KOPT-K1 (cell line): Measurements from ENCODE around the gene ATPAF2.
"Not testable (repeated sequence)": the region's sequence is repeated elsewhere in the genome, so short reads cannot be mapped to it uniquely, and the experiment has no call there.

Experiments
- H3K27ac ChIP-seq: fragments of 200-600 bp; sonication (generic); 2 replicates; pipeline ENCODE4 v1.5.1; 2016; ENCODE audit warnings: antibody characterized with exemption, mild to moderate bottlenecking, low read depth, low read length; ENCODE audit not compliant: poor library complexity, severe bottlenecking
- H3K36me3 ChIP-seq: fragments of 200-600 bp; sonication (generic); 2 replicates; pipeline ENCODE4 v1.5.1; 2017; ENCODE audit warnings: antibody characterized with exemption, mild to moderate bottlenecking, low read length, moderate library complexity; ENCODE audit not compliant: insufficient read depth
- H3K9me3 ChIP-seq: fragments of 200-600 bp; sonication (generic); 2 replicates; pipeline ENCODE4 v1.5.1; 2017; ENCODE audit warnings: antibody characterized with exemption, low read length, mild to moderate bottlenecking; ENCODE audit not compliant: insufficient read depth, poor library complexity, severe bottlenecking

ATPAF2 gene

GRCh38 chr17:18006495-18007239, 32.3 kb downstream of the ATPAF2 start:
- H3K36me3 ChIP-seq: no peaks in the 10 kb centered on the region
- H3K27ac ChIP-seq: no peak overlapping the region
- H3K9me3 ChIP-seq: no peaks in the 10 kb centered on the region

GRCh38 chr17:18005496-18005895, 33.5 kb downstream of the ATPAF2 start:
- no peak overlapping the region for H3K27ac ChIP-seq

DNA sequence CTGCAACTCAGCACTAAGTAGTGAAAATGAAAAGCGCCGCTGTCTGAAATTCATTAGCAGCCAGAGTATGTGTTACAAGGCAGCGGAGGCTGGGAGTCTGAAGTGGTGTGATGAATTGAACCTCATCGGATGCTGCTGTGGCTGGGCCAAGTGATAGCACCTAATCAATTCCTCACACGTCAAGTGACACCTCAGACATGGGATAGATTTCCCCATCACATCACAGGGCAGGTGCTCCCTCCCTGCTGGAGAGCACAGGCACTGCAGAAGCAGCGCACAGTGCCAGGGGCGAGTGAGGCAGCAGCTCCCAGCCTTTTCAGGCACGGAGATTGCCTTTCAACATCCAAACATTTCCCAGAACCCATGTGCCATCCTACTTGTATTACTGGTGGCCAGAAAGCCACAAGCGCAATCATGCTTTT, 34.1 kb downstream of the ATPAF2 start:
- Histone ChIP-seq H3K27ac (no peak overlapping the region), H3K9me3 (no peaks in the 10 kb centered on the region), H3K36me3 (no peaks in the 10 kb centered on the region)

More at GRCh38 chr17:18005496-18005895, 33.5 kb downstream of the ATPAF2 start:
- Histone ChIP-seq H3K9me3 (no peaks in the 10 kb centered on the region), H3K36me3 (no peaks in the 10 kb centered on the region)

- Histone ChIP-seq H3K36me3 (no peaks in the 10 kb centered on the region), H3K27ac (no peak overlapping the region), H3K9me3 (no peaks in the 10 kb centered on the region)
Observed at GRCh38 chr17:18004345-18004744, 34.6 kb downstream of the ATPAF2 start.

GRCh38 chr17:18002171-18002570, 36.8 kb downstream of the ATPAF2 start:
- H3K27ac ChIP-seq: no peak overlapping the region
- H3K9me3 ChIP-seq: no peaks in the 10 kb centered on the region
- H3K36me3 ChIP-seq: no peaks in the 10 kb centered on the region

DNA sequence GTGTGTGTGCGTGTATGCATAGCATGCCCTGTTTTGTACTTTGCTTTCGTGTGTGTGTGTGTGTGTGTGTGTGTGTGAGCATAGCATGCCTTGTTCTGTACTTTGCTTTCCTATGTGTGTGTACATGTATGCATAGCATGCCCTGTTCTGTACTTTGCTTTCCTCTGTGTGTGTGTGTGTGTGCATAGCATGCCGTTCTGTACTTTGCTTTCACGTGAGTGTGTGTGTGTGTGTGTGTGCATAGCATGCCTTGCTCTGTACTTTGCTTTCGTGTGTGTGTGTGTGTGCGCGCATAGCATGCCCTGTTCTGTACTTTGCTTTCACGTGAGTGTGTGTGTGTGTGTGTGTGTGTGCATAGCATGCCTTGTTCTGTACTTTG, 38.9 kb downstream of the ATPAF2 start:
- Histone ChIP-seq H3K36me3 (no peaks in the 10 kb centered on the region), H3K27ac (no peak overlapping the region), H3K9me3 (no peaks in the 10 kb centered on the region)

- Histone ChIP-seq H3K36me3 (no peaks in the 10 kb centered on the region), H3K9me3 (no peaks in the 10 kb centered on the region), H3K27ac (no peak overlapping the region)
Observed at GRCh38 chr17:17999364-18000029, 39.5 kb downstream of the ATPAF2 start.

- Histone ChIP-seq H3K9me3 (no peaks in the 10 kb centered on the region), H3K36me3 (no peaks in the 10 kb centered on the region), H3K27ac (no peak overlapping the region)
Observed at GRCh38 chr17:17998934-17999333, 40.0 kb downstream of the ATPAF2 start.

DNA sequence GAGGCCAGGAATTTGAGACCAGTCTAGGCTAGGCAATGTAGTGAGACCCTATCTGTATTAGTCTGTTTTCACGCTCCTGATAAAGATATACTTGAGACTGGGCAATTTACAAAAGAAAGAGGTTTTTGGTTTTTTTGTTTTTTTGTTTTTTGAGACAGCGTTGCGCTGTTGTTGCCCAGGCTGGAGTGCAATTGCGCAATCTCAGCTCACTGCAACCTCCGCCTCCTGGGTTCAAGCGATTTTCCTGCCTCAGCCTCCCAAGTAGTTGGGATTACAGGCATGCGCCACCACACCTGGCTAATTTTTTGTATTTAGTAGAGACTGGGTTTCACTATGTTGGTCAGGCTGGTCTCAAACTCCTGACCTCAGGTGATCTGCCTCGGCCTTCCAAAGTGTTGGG, 43.1 kb downstream of the ATPAF2 start:
- H3K9me3 ChIP-seq, H3K27ac ChIP-seq, H3K36me3 ChIP-seq: not testable (repeated sequence)

- Histone ChIP-seq H3K27ac (no peak overlapping the region), H3K9me3 (no peaks in the 10 kb centered on the region), H3K36me3 (no peaks in the 10 kb centered on the region)
Observed at GRCh38 chr17:17994271-17995069, 44.5 kb downstream of the ATPAF2 start.

DNA sequence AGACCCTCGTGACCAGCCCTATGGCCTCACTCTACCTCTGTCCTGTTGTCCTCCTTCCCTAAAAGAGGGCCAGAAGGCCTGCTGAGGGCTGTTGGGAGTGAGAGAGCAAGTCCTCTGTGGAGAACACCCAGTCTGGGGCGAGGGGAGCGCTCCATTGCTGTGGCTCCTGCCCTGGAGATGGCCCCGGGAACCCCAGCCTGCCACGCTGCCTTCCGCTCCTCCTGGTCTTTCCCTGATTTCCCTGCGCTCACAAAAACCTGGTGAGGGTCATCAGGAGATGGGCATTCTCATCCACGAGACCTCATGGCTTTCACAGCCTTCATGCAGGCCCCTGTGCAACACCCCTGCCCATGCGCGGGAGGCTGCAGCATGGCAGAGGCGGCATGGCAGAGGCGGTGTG, 45.1 kb downstream of the ATPAF2 start:
- H3K27ac ChIP-seq: no peak overlapping the region
- no peaks in the 10 kb centered on the region for H3K36me3 ChIP-seq
- no peaks in the 10 kb centered on the region for H3K9me3 ChIP-seq

DNA sequence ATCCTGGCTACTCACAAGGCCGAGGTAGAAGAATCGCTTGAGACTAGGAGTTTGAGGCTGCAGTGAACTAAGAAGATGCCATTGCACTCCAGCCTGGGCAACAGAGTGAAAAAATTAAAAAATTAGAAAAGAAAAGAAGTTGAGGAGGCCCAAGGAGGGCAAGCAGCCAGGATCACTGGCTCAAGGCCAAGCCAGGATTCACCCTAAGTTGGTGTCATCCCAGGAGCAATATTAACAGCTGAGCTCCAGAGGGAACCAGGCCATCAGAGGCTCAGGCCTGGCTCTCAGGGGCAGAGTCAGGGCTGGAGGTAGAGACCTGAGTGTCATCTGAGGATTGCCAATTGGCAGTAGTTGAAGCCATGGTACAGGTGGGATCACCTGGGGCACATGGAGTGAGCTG, 45.6 kb downstream of the ATPAF2 start:
- Histone ChIP-seq H3K36me3 (no peaks in the 10 kb centered on the region), H3K27ac (no peak overlapping the region), H3K9me3 (no peaks in the 10 kb centered on the region)

DNA sequence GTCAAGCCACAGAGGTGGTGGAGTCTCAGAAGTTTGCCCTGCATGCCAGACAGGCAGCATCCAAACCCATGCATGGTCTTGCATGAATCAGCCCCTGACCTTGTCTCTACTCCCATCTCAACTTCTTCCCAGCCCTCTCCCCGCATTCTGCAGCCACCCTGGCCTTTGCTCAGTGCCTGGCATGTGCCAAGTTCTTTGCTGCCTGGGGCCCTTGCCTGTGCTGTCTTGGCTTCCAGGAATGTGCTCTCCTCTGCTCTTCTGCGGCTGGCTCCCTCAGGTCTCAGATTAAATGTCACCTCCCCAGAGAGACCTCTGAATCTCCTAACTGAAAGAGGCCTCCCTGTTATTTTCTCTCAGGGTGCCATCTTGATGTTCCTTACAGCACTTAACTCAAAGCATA, 48.7 kb downstream of the ATPAF2 start:
- Histone ChIP-seq H3K9me3 (no peaks in the 10 kb centered on the region), H3K36me3 (no peaks in the 10 kb centered on the region), H3K27ac (no peak overlapping the region)

- Histone ChIP-seq H3K36me3 (no peaks in the 10 kb centered on the region), H3K9me3 (no peaks in the 10 kb centered on the region), H3K27ac (no peak overlapping the region)
Observed at GRCh38 chr17:17989618-17990017, 49.4 kb downstream of the ATPAF2 start.

DNA sequence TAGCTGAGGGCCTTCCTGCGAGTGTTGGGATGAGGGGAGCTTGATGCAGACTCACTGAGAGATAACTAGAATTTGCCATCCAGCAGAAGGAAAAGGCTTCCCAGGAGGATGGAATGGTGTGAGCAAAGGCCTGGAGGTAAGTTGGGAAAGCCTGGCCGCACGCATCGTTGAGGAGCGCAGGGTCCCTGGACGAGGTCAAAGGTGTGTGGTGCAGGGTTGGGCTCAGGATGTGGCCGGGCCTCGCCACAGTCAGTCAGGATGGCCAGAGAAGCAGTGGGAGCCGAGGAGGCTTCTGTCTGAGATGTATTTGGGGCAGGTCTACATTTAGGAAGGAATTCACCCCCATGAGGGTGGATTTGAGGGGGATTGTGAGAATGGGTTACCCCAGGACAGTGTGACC, 49.9 kb downstream of the ATPAF2 start:
- no peak overlapping the region for H3K27ac ChIP-seq
- H3K9me3 ChIP-seq: no peaks in the 10 kb centered on the region
- no peaks in the 10 kb centered on the region for H3K36me3 ChIP-seq
